Activated CD4-positive, alpha-beta T cell treated with anti-CD3 and anti-CD28 coated beads, Interleukin-2, amount 50 U/mL, for 1 hour (primary cell): Measurements from ENCODE around the gene PAX7.
"Not testable (repeated sequence)": the region's sequence is repeated elsewhere in the genome, so short reads cannot be mapped to it uniquely, and the experiment has no call there.

Experiments used
- DNase-seq: peaks from one replicate; pipeline ENCODE4 v3.0.0-alpha.2; 2020

Gene PAX7

DNA sequence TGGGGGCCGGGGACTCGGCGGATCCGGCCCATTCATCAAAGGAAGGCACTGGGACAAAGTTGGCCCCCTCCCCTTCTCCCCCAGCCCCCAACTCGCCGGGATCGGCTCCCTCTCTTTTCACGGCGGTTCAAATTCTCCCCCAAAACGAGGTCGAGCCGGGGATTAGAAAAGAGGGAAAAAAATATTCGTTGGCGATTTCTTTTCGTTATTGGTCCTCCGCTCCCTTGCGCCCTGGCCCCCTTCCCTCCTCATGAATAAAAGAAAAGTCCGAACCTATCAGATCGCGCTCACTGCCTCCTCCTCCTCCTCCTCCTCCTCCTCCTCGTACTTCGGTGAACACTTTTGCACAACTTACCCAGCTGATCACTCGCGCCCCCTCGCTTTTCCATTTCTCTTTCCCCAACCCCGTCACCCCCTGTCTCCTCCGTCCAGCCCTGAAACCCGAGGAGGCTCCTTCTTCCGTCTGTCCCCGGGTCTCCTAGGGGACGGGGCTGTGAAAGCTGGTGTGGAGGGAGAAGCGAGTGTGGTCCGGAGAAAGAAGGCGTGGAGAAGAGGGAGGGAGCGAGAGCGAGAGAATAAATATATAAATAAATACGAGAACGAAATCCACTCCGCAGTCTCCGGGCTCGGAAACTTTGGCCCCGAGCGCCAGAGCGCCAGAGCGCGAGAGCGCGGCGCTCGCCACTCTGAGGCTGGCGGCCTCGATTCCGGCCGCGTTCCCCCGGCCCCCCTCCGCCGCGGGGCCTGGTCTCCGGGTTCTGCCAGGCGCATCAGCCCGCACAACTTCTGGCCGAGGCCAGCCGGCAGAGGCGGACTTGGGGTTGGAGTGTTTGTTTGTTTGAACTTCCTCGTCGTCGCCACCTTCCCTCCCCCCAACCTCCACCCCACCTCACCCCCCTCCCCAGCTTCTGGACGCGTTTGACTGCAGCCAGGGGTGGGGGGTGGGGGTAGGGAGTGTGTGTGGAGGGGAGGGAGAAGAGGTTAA is at the start of gene PAX7:
PAX7 (plus strand) TSS at position 336 of the 985 bp plus-strand sequence. CDS start 758 bp downstream, outside the sequence.
- no peak for DNase-seq

DNA sequence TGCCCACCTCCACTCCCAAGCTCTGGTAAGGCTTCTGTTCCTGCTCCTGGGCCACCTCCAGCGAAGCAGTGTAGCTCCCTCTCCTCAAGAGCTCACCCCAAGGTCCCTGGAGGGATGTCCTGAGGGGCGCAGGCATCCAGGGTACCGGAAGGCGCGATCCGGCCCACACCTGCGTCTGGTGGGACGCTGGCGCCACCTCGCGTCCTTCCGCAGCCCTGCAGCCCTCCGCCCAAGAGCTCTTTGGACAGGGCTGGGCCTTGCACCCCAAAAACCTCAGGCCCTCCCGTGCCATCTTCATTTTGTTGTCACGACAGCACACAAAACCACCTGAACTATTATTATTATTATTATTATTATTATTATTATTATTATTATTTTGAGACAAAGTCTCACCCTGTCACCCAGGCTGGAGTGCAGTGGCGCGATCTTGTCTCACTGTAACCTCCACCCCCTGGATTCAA is 49.2 kb upstream of the PAX7 start:
- peak; percentile 29 for DNase-seq

DNA sequence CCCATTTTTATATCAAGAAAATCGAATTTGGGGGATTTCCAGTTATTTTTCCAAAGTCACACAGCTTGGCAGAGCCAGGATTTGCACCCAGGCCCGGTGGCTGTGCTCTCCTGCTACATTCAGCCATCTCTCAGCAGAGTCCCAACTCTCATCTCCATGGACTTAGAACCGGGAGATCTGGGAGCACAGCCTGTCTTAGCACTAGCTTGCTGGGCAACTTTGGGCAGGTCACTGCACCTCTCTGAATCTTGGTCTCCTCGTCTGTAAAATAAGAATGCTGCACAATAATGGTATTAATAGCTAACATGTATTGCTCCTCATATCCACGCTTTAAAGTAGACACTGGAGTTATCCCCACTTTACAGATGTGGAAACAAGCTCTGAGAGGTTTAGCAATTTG is 47.8 kb upstream of the PAX7 start:
- DNase-seq = no peak

DNA sequence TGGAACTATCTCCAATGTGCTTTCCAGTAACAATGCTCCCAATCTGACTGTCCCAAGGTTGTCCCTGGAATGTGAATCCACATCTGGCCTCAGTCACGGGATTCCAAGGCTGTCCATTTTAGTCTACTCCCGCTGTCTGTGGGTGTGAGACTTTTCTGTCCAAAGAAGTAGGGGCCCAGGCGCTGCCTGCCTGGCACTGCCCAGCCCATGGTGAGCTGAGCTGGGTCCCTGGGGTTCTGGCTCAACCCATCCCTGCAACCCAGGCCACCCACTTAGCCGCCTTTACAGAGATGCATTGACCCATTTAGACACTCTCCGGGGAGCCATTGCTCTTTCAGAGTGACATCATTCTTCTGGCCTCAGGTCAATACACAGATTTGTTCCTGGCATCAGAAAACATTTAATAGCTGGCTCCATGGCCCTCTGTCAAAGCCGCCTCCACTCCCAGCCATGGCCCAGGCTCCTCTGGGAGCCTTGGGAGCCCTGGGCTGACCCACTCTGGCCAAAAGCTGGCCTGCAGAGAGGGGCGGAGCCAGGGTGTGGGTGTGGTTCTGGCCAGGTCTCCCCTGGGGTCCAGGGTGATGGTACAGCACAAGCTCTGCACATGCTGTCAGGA is 47.2 kb upstream of the PAX7 start:
- no peak for DNase-seq

DNA sequence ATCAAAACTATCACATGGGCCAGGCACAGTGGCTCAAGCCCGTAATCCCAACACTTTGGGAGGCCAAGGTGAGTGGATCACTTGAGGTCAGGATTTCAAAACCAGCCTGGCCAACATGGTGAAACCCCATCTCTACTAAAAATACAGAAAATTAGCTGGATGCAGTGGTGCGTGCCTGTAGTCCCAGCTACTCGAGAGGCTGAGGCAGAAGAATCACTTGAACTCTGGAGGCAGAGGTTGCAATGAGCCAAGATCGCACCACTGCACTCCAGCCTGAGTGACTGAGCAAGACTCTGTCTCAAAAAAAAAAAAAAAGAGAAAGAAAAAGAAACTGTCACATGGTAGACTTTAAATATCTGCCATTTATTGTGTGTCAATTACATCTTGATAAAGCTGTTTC is 44.6 kb upstream of the PAX7 start:
- not testable (repeated sequence) for DNase-seq

DNA sequence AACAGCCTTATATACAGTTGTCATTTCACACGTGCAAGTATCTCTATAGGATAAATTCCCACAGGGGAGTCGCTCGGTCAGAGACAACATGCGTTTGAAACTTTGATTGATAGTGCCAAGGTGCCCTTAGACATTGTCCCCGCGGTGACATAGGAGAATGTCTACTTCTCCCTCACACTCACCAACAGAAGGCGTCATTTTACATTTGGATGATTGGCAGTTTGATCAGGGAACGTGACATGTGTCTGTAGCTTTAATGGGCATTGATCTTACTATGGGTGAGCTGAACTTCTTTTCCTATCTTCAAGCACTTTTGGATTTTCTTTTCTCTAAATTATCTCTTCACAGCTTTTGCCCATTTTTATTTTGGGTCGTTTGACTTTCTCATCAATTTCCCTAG is 42.6 kb upstream of the PAX7 start:
- DNase-seq = no peak

DNA sequence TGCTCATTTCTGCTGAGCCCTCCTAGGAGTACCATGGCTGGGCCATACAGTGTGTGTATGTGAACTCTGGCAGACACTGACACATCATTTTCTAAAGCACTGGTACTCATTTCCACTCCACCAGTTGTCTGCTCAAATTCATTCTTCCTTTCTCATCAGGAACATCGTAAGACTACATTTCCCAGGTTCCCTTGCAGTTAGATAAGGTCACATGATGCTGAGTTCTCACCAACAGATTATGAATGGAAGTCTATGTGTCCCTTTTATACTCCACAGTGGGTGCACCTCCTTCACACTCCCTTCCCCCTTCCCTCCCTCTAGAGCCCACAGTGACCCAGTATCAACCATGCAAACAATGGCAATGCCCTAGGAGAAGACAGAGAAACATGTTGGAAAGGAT is 38.3 kb upstream of the PAX7 start:
- no peak for DNase-seq

DNA sequence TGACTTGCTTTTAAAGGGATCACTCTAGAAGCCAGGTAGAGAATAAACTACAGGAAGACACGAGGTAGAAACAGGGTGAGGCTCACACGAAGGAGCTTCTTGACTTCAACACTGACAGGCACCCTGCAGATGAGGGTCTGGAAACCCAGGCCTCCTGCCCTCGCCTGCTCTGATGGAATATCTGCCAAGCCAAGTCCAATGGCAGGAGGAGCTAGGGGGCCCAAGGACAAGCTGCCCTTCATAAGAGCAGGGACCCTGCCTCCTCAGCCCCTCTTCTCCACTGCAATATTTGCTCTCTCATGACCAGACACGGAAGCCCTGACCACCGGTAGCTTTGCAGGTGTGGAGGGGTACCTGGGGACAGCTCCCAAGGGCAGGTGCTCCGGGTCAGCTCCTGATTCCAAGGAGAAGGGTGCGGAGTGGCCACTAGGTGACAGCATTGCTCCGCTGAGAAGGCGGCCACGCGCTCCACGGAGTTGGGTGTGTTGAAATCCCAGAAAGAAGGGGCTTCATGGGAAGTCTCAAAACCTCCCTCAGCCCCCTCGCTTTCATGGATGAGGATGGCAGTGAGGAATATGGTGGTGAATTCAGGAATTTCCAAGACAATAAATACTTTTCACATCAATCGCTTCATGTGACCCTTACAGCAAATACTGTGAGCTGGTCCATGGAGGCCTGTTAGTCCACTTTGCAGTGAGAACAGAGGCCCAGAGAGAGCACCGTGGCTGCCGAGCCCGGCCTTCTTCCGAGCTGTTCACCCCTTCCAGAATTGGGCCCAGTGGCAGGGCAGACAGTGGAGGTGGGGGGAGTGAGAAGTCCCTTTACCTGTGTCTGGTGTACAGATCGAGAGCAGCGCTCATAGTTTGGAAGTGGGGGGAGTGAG is 33.2 kb upstream of the PAX7 start:
- peak; percentile 62 for DNase-seq

DNA sequence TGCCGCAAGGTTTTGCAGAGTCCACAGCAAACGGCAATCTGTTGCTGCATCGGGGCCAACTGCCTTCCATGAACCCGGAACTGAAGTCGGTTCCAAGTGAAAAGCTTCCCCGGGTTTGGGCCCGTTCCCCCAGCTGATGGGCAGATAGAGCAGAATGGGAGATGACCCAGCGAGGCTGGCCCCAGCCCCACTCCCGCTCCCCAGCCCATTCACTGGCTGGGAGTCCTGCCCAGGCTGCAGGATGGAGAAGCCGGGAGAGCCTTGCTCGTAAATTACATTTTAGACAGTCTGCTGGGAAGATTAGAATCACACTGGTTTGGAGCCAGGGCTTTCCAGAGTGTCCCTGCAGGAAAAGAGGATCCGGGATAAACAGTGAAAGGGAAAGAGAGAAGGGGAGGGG is 31.6 kb upstream of the PAX7 start:
- no peak for DNase-seq

DNA sequence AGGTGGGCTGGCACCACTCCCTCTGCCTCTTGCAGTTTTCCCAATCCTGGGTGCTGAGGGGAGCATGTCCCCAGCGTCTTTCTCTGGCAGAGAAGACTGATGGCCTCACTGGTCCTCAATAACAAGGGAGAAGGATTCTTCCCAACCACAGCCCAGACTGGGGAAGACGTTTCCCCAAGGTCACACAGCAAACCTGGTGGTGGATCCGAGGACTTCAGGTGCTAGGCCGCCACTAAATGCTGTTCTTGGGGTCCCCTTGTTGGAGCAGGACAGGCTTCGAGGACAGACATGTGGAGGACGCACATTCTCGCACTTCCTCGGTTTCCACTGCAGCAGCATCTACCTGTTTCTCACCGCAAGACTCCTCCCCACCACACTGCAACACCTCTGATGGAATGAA is 30.9 kb upstream of the PAX7 start:
- DNase-seq = no peak

DNA sequence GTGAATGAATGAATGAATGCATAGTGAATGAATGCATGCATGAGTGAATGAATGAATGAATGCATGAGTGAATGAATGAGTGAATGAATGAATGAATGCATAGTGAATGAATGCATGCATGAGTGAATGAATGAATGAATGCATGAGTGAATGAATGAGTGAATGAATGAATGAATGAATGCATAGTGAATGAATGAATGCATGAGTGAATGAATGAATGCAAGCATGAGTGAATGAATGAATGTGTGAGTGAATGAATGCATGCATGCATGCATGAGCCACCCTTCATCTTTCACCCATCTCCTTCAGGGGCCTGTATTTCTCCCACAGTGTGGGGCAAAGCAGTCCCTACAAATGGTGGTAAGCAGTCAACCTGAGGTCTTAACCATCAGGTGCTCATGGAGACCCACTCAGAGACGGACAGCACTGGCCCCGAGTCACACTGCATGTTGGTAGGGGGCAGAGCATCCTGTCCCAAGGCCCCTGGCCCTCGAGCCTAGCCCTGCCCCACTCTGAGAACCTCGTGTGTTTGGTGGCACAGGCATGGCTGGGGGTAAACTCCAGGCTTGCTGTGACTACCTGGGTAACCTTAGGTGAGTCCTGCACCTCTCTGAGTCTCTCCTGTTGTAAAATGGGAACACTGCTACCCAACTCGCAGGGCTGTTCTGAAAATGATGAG is 28.0 kb upstream of the PAX7 start:
- DNase-seq = no peak

DNA sequence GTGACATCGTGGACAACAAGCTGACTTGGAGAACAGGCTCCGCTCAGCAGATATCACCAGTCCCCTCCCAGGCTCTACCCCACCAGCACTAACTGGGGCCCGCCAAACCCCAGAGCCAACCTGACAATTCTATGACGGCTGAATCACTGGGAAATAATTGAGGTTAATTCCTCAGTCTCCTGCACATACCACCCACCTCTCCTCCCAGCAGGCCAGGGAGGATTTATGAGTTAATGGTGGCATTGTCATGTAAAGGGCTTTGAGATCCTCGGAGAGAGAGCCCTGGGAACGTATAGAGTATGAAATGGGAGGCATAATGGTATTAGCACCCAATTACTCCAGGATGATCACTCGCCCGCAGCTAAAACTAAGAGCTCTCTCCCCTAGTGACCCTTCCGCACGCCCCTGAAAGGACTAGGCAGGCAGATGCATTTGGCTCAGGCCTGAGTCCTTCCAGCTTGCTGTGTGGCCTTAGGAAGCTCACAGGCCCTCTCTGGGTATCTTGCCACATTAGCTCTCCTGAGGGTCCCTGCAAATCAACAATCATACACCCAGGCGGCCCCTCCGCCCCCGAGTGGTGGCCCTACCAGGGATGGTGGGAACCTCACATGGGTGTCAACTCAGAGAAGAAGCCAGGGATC is 27.3 kb upstream of the PAX7 start:
- no peak for DNase-seq

DNA sequence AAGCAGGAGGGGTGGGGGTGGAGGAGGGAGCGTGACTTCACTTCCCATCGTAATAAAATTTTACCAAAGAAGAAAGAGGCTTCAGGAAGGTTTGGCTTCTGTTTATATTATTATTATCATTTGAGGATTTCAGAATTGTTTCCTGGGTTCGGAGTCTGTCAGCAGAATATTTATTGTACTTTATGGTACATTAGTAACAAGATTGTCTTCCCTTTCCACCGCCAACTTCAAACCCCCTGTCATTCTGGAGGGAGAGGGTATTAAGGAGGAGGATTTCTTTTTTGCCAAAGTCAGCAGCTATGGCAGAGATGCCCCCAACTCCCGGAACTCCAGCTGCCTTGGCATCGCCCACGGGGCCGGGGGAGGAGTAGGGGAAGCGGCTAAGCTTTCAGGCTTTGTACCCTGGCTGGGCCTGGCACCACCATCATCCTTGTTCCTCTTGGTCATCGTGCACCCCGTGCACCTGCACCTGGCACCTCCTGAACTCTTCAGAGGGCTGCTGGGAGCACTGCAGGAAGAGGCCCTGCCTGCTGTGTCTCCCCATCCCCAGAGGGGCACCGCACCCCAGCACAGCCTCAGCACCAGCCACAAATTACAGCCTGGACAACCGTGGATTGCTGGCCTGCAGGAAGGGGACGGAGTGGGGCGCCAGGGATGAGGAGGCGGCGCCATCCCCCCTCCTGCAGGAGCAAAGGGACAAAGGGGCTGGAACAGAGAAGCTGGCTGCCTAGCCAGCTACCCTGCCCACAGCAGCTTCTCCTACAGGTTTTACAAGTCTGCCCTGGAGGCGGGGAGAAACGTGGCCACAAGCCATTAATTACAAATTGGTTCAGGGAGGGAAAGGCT is 24.0 kb upstream of the PAX7 start:
- DNase-seq = no peak

DNA sequence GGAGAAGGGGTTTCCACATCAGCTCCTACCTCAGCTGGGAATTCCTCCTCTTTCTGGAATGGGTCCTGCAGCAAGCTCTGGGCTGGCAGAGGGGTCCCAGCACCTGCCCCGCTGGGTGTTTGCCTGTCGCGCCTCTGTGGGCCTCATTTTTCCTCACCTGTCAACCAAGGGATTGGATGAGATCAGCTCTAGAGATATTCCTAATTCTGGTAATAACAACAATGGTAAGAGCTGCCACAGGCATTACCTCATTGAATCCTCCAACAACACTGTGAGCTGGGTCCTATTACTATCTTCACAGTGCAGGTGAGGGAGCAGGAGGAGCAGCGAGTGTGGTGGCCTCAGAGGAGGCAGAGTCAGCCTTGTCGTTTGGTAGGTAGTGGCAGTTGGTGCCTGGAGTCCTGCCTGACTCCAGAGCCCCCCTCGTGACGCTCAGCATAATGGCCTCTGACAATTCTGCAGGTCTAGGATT is 23.3 kb upstream of the PAX7 start:
- no peak for DNase-seq

DNA sequence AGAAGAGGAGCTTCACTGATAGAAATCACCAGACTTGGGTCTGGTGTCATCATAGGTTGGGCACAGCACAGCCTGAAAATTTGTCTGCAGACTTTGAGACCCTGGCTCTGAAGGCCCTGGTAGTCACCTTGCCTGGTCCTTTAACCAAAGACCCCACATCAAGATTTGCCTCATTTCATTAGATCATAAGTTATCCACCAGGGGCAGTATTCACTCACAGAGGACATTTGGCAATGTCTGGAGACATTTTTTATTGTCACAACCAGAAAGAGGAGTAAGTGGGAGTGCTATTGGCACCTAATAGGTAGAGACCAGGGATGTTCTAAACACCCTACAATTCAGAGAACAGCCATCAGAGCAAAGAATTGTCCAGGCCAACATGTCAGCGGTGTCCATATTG is 22.1 kb upstream of the PAX7 start:
- DNase-seq = no peak

DNA sequence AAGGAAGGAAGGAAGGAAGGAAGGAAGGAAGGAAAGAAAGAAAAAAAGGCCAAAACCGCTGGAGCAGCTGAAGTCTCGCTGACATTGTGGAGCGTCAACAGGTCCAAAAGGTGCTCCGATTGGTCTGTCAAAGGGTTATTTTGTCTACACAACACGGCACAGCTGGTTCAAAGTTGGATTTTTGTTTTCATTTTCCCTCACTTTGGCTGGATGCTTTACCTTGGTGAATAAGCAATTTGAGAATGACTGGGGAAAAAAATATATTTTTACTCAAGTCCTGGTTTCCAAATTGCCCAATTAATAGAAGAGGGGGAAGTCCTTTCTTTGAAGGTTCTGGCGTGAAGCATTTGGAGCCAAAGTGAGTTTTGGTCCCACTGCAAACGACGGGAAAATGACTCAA is 19.3 kb upstream of the PAX7 start:
- no peak for DNase-seq

DNA sequence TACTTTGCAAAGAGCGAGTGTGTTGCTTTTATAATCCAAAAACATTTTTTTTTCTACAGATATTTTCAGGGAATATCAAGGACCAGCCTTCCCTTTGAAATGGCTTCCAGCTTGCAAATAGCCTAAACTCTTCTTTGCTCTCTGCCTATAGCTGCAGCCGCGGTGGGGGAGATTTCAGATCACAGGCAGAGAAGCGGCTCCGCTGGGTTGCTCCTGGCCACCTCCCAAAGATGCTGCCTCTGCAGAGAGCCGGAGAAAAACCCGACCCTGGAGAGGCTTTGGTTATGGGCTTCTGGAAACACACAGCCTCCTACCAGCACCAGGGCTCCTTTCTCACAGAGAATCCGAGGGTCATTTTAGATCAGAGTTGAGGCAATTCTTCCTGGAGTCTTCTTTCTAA is 18.6 kb upstream of the PAX7 start:
- DNase-seq = no peak

DNA sequence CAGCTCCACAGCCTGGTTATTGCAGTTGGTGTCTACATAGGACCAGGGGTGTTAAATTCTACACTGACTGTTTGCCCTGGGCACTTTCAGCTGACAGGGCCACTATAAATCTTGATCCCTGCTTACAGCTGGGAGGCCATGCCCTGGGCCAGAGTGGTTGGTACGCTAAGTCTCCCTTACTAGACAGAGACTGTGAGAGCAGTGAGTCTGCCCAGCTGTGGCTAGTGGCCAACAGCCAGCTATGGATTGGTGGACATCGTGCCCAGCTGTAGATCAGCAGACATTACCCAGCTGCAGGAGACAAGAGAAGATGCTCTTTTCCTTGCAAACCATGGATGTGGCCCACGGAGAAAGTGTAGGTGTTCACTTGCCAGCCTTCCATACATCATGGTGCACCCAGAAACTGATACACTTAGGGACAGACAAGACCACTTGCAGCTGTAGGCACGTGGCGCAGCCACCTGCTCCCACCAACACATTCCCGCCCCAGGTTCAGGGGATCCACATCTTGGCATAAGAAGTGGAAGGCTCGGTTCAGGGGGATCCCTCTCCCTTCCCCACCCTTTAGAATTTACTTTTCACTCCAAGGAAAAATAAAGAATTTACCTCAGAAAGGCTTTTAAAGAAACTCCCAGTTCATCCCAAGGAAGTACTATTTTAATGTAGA is 16.4 kb upstream of the PAX7 start:
- DNase-seq = no peak

DNA sequence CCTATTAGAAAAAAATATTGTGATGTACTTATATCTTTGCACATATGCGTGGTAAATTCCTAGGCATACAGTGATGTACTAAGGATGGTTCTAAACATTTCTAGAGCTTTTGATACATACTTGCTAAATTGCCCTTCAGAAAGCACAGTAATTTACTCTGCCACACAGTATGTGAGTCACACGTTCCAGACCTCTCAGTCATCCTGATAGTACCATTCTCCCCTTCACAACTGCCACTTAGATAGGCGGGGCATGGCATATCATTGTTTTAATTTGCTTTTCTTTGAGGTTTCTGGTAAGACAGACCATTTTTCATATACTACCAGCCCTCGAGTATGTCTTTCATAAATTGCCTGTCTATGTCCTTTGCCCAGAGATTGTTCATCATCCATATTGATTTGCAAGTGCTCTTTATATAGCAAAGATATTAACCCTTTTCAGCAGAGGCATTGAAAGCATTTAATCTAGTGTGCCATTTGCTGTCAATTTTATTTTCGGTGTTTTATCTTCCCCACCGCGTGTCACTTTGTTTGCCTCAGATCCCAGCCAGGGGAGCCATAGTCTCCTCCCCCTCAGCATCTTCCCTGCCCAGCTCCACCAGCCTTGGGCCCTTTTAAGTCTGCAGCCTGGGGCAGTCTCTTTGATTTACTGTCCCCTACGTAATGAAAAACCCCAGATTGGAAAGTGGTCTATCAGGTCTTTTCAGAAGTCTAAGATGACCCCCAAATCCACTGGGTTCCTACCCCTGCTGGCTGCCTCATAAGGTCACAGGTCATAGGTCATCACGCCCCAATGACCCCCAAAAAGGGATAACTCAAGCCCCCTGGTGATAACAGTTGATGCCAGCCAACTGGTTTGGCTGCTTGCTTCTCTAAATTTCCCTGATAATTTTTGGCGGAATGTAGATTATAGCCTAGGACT is 11.8 kb upstream of the PAX7 start:
- DNase-seq = no peak
